CD4-positive, alpha-beta T cell treated with Interleukin-4 for 1 hour (primary cell): ENCODE measurements around the gene ONECUT3.

Source experiments
- DNase-seq, 2 donors: peaks; one replicate each; pipeline ENCODE4 v3.0.0-alpha.2; 2020 to 2022

ONECUT3 gene

GRCh38 chr19:1742989-1743696 lies 10.2 kb upstream of the ONECUT3 start:
- DNase-seq: no peak

GRCh38 chr19:1744133-1744665 lies 9.1 kb upstream of the ONECUT3 start:
- no peak for DNase-seq

DNA sequence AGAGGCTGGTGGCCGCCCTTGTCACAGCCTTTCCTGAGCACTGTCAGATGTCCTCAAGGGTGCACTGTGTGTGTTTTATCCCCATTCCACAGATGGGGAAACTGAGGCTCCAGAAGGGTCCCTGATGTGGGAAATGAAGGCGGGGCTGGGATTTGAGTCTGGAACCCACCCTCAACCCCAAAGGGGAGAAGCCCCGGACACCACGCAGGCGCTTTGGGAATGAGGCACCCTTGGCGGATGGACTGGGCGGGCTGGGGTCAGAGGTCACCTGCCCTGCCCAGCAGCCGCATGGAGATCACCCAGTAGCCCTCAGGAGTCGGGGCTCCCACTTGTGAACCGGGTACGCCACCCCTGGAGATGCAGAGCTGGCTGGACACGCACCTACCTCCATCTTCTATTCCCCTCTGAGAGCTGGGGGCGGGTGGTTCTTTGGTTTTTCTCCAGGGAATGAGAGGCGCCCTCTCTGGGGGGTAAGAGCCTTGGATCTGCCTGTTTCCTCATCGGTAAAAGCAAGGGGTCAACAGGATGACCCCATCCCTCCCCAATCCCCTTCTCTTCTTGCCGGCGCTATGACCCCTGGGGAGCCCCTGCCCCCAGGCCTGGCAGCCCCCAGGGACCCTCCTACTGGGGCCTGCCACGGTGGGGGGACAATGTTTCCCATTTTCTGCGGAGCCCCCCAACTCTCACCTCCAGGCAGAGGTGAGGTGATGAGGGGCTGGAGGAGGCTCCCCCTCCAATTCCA lies 8.3 kb upstream of the ONECUT3 start:
- no peak for DNase-seq

DNA sequence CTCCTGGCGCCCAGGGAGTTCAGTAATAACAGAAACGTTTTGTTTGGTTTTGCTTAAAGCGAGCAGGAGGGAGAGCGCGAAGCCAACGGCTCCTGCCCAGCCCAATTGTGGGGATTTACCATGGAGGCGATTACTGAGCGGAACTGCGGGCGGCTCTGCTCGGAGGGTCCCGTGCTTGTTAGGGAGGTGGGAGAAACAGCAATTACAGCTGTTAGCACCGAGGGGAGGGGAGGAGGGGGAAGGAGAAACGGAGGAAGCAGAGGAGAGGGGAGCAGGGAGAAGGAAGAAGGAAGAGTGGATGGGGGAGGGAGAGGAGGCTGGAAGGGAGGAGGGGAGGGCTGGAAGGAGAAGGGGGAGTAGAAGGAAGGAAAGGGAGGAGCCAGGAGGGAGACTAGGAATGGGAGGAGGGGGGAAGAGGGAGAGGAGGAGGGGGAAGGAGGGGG lies 7.7 kb upstream of the ONECUT3 start:
- DNase-seq: no peak

- DNase-seq: no peak
Observed at GRCh38 chr19:1746401-1747284, 6.7 kb upstream of the ONECUT3 start.

GRCh38 chr19:1747285-1748114 lies 5.8 kb upstream of the ONECUT3 start:
- DNase-seq: peak in 1 of 2 donors; percentile 15

DNA sequence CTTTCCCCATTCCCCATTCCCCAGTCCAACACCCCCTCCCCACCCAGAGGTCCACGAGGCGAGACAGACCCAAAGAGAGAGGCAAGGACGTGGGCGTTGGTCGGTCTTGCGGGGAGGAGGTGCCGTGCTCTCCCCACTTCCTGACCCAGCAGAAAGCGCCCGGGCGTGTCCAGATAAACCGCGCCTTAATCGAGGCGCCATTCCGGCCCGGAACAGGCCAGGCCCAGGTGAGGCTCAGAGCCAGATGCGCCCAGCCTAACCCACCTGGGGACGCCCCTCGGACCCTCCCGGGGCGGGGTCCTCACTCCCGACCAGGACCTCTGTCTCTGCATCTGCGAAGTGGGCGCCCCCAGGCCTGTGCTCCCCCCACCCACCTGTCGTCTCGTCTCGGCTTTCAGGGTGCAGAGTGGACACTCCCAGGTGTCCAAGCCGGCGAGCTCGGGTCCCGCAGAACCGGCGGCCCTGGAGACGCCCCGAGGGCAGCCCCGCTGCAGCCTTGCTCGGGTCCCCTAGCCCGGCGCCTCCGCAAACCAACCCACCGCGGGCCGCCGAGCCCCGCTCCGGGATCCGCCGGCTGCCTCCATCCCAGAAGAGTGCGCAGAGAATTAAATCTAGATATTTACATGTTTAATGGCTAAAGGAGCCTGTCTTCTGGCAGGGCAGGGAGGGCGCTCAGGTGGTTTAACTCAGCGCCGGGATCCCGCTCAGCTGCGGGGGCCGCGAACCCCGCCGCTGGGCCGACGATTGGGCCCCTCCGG lies 5.0 kb upstream of the ONECUT3 start:
- peak in 1 of 2 donors; percentile 15 for DNase-seq

- no peak for DNase-seq
Observed at GRCh38 chr19:1748873-1749341, 4.4 kb upstream of the ONECUT3 start.

DNA sequence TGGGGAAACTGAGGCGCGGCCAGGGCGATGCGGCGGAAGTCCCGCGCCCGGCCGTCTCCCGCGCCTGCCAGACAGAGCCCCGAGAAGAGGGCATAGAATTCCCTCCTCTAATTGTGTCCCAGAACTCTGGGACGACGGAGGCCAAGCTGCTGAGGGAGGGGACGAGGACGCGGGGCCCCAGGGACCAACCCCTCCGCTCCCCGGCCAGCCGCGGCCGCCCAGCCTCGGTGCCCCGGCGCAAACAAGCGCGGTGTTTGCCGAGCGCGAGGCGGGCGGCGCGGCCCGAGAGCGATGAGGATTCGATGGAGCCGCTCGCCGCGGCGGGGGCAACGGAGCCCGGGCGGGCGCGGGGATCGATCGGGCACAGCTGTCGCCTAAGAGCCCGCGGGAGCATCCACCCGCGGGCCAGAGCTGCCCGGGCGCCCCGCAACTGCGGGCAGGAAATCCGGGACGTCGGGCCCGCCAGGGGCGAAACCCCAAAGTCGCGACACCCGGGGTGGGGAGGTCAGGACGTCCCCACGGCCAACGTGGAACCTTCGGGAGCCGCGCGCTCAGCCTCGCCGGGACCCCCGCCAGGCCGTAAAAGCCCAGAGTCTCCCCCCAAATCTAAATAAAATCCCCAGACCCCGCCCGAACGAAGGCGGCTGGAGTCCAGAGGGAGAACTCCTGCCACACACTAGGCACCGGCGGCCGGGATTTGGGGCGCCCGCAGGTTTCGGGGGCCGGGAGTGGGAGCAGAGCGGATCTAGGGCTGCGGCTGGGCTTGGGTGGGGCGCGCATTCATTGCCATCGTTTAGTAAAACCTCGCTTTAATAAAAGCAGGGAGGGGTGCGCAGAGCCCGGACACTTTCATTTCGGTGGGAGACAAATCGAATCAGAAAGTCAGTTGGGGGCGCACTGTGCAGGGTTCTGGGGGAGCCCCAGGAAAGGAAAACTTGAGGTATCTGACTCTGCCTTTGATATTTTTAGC lies 3.6 kb upstream of the ONECUT3 start:
- DNase-seq: no peak

GRCh38 chr19:1750343-1751021 lies 2.8 kb upstream of the ONECUT3 start:
- no peak for DNase-seq

- no peak for DNase-seq
Observed at GRCh38 chr19:1751367-1752008, 1.8 kb upstream of the ONECUT3 start.

- DNase-seq: no peak
Observed at GRCh38 chr19:1752009-1752756, 1.1 kb upstream of the ONECUT3 start.

DNA sequence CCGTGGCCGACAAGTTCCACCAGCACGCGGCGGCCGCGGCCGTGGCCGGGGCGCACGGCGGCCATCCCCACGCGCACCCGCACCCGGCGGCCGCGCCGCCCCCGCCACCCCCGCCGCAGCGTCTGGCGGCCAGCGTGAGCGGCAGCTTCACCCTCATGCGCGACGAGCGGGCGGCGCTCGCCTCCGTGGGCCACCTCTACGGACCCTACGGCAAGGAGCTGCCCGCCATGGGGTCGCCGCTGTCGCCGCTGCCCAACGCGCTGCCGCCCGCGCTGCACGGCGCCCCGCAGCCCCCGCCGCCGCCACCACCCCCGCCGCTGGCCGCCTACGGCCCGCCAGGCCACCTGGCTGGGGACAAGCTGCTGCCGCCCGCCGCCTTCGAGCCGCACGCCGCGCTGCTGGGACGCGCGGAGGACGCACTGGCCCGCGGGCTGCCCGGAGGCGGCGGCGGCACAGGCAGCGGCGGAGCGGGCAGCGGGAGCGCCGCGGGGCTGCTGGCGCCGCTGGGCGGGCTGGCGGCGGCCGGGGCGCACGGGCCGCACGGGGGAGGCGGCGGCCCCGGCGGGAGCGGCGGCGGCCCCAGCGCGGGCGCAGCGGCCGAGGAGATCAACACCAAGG lies 821 bp downstream of the ONECUT3 start:
- DNase-seq: no peak

- DNase-seq: no peak
Observed at GRCh38 chr19:1754636-1755466, 1.5 kb downstream of the ONECUT3 start.

DNA sequence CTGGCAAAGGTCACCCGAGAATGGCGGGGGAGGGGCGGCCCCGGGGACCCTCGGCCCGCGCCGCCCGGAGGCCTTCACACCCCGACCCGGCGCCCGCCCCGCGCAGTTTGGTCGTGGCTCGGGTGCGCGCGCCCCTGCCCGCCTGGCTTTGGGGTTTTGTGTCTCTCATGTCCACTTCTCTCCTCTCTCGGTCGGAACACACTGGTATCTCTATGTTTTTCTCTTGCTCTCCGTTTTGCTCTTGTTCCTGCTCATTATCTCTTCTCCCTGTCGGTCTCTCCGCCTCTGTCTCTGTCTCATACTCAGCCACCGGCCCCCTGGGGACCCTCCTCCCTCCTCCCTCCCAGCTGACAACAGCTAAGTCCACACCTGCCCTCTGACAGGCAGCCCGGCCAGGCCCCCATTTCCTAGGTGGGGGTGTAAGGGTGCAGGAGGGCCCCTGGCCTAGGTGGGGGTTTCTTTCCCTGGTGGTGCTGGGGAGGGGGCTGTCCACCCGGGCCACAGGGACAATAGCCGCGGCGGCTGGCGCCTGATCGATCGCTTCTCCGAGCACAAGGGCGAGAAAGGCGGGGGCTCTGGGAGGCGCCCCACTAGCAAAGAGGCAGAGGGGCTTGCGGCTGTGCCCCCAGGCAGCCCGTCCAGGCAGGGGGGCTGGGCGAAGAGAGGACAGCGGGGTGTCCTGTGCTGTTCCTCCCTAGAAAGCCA lies 2.3 kb downstream of the ONECUT3 start:
- no peak for DNase-seq

- no peak for DNase-seq
Observed at GRCh38 chr19:1756264-1756663, 3.0 kb downstream of the ONECUT3 start.
